GM19035 (cell line): ENCODE data around the gene ALAS1.

Experiments
- ATAC-seq: cut with Tn5 transposase; IDR thresholded peaks from one replicate; pipeline ENCODE4 v1.9.1; 2021; ENCODE audit not compliant: unreplicated experiment

The ALAS1 gene

GRCh38 chr3:52233968-52234367 is 36.0 kb downstream of the ALAS1 start:
- no peak for ATAC-seq

GRCh38 chr3:52234516-52235447 is 36.8 kb downstream of the ALAS1 start:
- no peak for ATAC-seq

- ATAC-seq = no peak
These were observed 38.5 kb downstream of the ALAS1 start for GRCh38 chr3:52236424-52236886.

DNA sequence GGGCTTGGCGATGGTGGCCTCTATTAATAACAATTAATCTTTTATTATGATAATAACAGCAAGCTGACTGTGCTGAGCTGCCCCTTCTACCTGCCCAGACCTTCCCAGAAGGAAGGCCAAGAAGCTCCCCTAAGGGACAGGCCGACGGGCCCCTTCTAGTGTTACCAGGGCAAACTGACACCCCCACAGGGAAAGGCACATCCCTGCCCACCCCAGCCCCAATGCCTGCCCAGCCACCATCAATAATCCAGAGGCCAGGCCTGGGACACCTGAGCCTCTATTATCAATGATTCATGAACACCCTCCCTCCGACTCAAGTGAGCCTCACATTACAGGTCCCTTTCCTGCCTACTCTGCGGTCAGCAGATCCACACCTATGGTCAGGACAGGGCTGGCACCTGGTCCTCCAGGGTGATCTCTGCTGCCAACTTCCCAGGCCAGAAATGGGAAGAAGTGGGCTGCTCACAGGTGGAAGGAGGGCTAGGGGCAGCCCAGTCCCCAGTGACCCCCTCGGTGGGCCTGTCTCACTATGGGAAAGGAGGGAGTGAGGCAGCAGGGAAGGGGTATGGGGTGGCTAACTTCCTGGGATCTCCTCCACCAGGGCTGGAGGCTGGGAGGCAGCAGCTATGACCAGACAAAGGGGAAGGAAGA is 39.2 kb downstream of the ALAS1 start:
- no peak for ATAC-seq

- no peak for ATAC-seq
These were observed 39.8 kb downstream of the ALAS1 start for GRCh38 chr3:52237657-52238172.

DNA sequence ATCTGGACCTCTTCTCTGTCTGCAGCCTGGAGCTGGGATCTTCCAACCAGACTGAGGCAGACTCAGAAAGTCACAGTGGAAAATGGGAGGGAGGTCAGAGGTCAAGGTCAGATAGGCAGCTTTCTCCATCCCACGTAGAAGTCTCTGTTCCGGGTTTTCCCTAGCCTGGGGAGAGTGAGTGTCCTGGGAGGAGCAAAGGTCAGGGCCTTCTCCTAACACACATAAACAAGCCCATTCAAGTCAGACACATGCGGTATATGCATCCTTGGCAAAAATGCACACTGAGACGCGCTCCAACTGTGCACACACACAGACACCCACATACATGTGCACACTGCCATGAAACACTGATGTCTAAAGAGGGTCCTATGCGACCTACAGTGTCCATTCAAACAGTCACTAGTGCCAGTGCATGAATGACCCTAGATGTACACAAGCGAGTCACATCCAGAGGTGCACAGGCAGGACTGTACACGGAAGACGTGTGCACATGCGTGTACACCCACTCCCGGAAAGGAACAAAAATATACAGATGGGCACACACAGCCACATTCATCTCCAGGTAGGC is 40.3 kb downstream of the ALAS1 start:
- ATAC-seq = peak; percentile 3

- ATAC-seq = peak; percentile 77
These were observed 41.1 kb downstream of the ALAS1 start, which contains the start of gene TWF2 for GRCh38 chr3:52238761-52239701. TWF2 (minus strand) TSS chr3:52239158; CDS start chr3:52239016, 142 bp downstream.

DNA sequence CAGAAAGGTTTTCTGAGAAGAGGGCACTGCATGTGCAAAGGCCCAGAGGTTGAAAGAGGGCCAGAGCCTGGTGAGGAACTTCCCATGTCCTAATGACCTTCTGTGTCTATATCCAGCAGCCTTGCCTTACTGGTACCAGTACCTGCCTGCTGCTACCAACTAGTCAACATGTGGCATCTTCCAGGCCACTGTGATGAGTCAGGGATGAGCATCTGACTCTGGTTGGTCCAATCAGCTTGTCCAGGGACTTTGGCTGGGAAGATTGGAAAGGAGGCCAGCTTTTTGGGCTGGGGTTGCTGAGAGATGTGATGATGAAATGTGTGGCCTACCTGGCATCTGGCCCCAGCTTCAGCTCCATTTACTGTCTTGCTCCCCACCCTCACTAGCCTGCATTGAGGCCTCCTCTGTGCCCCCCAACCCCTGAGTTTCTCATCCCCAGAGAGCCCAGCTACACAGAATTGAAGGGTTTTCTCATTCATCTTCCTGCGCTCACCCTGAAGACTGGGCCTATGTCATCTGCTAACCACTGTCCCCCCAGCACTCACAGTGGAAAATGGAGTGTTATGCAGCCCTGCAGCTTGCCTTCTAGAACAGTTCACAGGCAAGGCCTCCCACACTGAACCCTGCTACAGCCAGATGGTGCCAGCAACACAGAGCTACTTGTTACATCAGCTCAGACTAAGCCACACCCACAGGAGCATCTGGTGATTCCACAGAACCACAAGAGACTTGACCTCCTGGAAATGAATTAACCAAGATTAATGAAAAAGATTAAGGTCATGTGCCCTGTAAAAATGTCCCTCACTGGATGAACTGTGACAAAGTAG is 42.3 kb downstream of the ALAS1 start:
- no peak for ATAC-seq

DNA sequence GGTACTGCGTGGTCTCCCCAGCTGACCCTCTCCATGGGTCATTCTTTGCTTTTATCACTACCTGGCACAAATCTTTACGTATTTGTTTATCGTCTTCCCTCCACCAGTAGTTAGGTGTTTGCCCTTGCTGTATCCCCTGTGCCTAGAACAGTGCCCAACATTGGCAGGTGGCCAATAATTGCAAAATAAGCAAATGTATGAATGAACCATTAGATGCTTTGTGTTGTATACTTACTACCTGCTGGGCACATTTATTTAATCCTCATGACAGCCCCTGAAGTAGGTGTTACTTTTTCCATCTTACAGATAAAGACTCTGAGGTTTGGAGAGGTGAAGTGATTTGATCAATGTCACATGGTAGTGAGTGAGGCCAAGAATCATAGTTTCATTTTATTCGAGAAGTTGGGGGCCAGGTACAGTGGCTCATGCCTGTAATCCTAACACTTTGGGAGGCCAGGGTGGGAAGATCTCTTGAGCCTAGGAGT is 43.0 kb downstream of the ALAS1 start:
- no peak for ATAC-seq

GRCh38 chr3:52242039-52242438 is 44.1 kb downstream of the ALAS1 start:
- ATAC-seq = no peak

GRCh38 chr3:52243791-52244628 is 46.0 kb downstream of the ALAS1 start:
- ATAC-seq = no peak

- no peak for ATAC-seq
These were observed 47.6 kb downstream of the ALAS1 start, which contains the start of gene PPM1M for GRCh38 chr3:52245322-52246263. PPM1M (plus strand) TSS chr3:52245759; CDS start chr3:52245825, 66 bp downstream.

- no peak for ATAC-seq
These were observed 48.3 kb downstream of the ALAS1 start for GRCh38 chr3:52246264-52246620.

GRCh38 chr3:52246728-52247408 is 48.9 kb downstream of the ALAS1 start:
- ATAC-seq = no peak

GRCh38 chr3:52247409-52248164 is 49.6 kb downstream of the ALAS1 start:
- no peak for ATAC-seq

DNA sequence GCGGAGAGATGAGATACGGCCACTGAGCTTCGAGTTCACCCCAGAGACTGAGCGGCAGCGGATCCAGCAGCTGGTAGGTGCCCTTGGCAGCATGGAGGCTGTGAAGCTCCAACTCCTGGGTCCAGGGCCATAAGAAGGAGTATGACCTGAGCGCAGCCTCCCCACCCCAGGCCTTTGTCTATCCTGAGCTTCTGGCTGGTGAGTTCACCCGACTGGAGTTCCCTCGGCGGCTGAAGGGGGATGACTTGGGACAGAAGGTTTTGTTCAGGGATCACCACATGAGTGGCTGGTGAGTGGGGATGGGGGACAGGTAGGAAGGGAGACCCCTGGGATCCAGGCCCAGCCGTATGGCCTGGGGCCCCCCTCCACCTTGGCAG is 50.2 kb downstream of the ALAS1 start:
- ATAC-seq = no peak
